Tibial nerve (tissue), 4 donors: ENCODE results near the gene ADK. TPM values are rescaled to one million over a fixed set of nuclear protein-coding genes. Genes with fewer than 3 reads are reported as not detected.
"Not testable (repeated sequence)": the region's sequence is repeated elsewhere in the genome, so short reads cannot be mapped to it uniquely, and the experiment has no call there.

ENCODE experiments used
- DNase-seq, 2 donors: peaks; one replicate each; pipeline ENCODE4 v3.0.0-alpha.2; 2019; ENCODE audit warnings: low spot score in 2 of 2
- H3K27ac ChIP-seq, 4 donors: fragments of 200-600 bp; sonication (generic) in 3 of 4; one replicate each; pipeline ENCODE4 v1.5.1; 2017 to 2019; ENCODE audit warnings: mild to moderate bottlenecking in 1 of 4
- H3K27me3 ChIP-seq, 2 donors: fragments of 200-600 bp; sonication (generic) in 1 of 2; one replicate each; pipeline versions ENCODE4 v1.5.1 to v1.6.0; 2017 to 2019
- H3K36me3 ChIP-seq, 3 donors: fragments of 200-600 bp; sonication (generic); one replicate each; pipeline ENCODE4 v1.5.1; 2018 to 2019
- H3K4me1 ChIP-seq, 4 donors: fragments of 200-600 bp; sonication (generic) in 3 of 4; one replicate each; pipeline ENCODE4 v1.5.1; 2017 to 2019
- H3K4me3 ChIP-seq, 4 donors: fragments of 200-600 bp; sonication (generic) in 3 of 4; one replicate each; pipeline ENCODE4 v1.5.1; 2017 to 2019; ENCODE audit warnings: mild to moderate bottlenecking in 1 of 4, moderate library complexity in 1 of 4
- H3K9me3 ChIP-seq, 4 donors: fragments of 200-600 bp; sonication (generic) in 3 of 4; one replicate each; pipeline ENCODE4 v1.5.1; 2017 to 2019
- EP300 ChIP-seq, 2 donors: sonication (generic); formaldehyde crosslinking; IDR thresholded peaks; one replicate each; pipeline ENCODE4 v1.6.1; 2017; ENCODE audit warnings: antibody characterized with exemption in 2 of 2, mild to moderate bottlenecking in 1 of 2
- POLR2A ChIP-seq, 2 donors: fragments of 450-650 bp; IDR thresholded peaks; one replicate each; pipeline ENCODE4 v1.6.1; 2017; ENCODE audit warnings: antibody characterized with exemption in 2 of 2, mild to moderate bottlenecking in 2 of 2, moderate library complexity in 2 of 2
- WGBS, 2 donors: methylation state at CpG; one replicate each; pipeline ENCODE4 v1.1.5; 2018; 5-methylcytosine and 5-hydroxymethylcytosine counted together
- total RNA-seq, 4 donors: library from RNA; depleted of rRNA; stranded (reverse); fragments of >200 nt; gene quantifications; one replicate each; pipeline ENCODE4 v1.1.0, GENCODE V29; 2016
- TF ChIP-seq, protein P1 (sequence below), 5 experiments: fragments of 200-600 bp in 3 of 5; fragments of 450-650 bp in 2 of 5; sonication (generic) in 3 of 5; IDR thresholded peaks; one replicate each; pipeline ENCODE4 v1.5.1; 2016 to 2019; ENCODE audit warnings: antibody characterized with exemption in 5 of 5, mild to moderate bottlenecking in 3 of 5, moderate library complexity in 2 of 5

Gene ADK
- total RNA-seq, 4 donors from 2014 or later, result 28.2 to 50.9 (median 34.0) TPM

- WGBS, 2 donors, result 15 to 23% methylated on average over 1 of the region's 1 CpG
- TF ChIP-seq EP300 (IDR thresholded peaks at IDR 0.05), result no peak
- TF ChIP-seq, protein P1, sequence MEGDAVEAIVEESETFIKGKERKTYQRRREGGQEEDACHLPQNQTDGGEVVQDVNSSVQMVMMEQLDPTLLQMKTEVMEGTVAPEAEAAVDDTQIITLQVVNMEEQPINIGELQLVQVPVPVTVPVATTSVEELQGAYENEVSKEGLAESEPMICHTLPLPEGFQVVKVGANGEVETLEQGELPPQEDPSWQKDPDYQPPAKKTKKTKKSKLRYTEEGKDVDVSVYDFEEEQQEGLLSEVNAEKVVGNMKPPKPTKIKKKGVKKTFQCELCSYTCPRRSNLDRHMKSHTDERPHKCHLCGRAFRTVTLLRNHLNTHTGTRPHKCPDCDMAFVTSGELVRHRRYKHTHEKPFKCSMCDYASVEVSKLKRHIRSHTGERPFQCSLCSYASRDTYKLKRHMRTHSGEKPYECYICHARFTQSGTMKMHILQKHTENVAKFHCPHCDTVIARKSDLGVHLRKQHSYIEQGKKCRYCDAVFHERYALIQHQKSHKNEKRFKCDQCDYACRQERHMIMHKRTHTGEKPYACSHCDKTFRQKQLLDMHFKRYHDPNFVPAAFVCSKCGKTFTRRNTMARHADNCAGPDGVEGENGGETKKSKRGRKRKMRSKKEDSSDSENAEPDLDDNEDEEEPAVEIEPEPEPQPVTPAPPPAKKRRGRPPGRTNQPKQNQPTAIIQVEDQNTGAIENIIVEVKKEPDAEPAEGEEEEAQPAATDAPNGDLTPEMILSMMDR (IDR thresholded peaks at IDR 0.05), result no peak
- no peak for TF ChIP-seq POLR2A (IDR thresholded peaks at IDR 0.05)
- Histone ChIP-seq H3K4me1 (peaks cover 0 to 7% (median 0%) of the 10 kb centered on the region in 4 donors), H3K9me3 (no peaks in the 10 kb centered on the region), H3K27me3 (no peaks in the 10 kb centered on the region), H3K4me3 (no peak overlapping the region), H3K27ac (peak overlapping the region in 3 of 4 donors; percentile 36 to 72 (median 53)), H3K36me3 (no peaks in the 10 kb centered on the region)
- no peak for DNase-seq
Observed at GRCh38 chr10:74460812-74461211, 309.8 kb downstream of the ADK start.

GRCh38 chr10:74474022-74474713 lies 323.1 kb downstream of the ADK start:
- H3K27ac ChIP-seq, result no peak overlapping the region
- no peak overlapping the region for H3K4me3 ChIP-seq
- WGBS, 2 donors, result 95 to 98% methylated on average over 7 of the region's 7 CpGs
- no peaks in the 10 kb centered on the region for H3K27me3 ChIP-seq
- H3K4me1 ChIP-seq, result no peaks in the 10 kb centered on the region
- H3K36me3 ChIP-seq, result peaks cover 0 to 5% (median 0%) of the 10 kb centered on the region in 3 donors
- DNase-seq, result no peak
- TF ChIP-seq, protein P1 (IDR thresholded peaks at IDR 0.05), result no peak
- TF ChIP-seq EP300 (IDR thresholded peaks at IDR 0.05) (no peak), POLR2A (IDR thresholded peaks at IDR 0.05) (no peak)
- no peaks in the 10 kb centered on the region for H3K9me3 ChIP-seq

DNA sequence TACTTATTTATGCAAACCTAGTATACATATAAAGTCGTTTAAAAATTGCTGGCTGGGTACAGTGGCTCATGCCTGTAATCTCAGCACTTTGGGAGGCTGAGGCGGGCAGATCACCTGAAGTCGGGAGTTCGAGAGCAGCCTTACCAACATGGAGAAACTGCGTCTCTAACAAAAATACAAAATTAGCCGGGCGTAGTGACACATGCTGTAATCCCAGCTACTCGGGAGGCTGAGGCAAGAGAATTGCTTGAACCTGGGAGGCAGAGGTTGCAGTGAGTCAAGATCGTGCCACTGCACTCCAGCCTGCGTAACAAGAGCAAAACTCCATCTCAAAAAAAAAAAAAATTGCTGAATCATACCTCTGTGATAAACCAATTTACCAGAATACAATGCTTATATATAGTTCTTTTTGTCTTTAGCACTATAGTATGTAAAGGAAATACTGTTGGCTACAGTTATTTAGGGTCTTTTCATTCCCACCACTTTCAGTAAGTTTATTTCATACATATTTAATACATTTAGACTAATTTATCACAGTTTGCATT lies 325.2 kb downstream of the ADK start:
- not testable (repeated sequence) for H3K36me3 ChIP-seq, H3K4me3 ChIP-seq, H3K4me1 ChIP-seq, H3K27ac ChIP-seq, DNase-seq, H3K27me3 ChIP-seq, H3K9me3 ChIP-seq
- WGBS, 2 donors, result 93 to 95% methylated on average over 10 of the region's 10 CpGs

GRCh38 chr10:74480778-74481177 lies 329.8 kb downstream of the ADK start:
- WGBS, 2 donors, result 97 to 98% methylated on average over 1 of the region's 1 CpG
- no peaks in the 10 kb centered on the region for H3K27me3 ChIP-seq
- no peak for DNase-seq
- peaks cover 0 to 20% (median 0%) of the 10 kb centered on the region in 3 donors for H3K36me3 ChIP-seq
- H3K9me3 ChIP-seq, result no peaks in the 10 kb centered on the region
- H3K27ac ChIP-seq, result no peak overlapping the region
- H3K4me1 ChIP-seq, result no peaks in the 10 kb centered on the region
- H3K4me3 ChIP-seq, result no peak overlapping the region
- no peak for TF ChIP-seq EP300 (IDR thresholded peaks at IDR 0.05)
- TF ChIP-seq POLR2A (IDR thresholded peaks at IDR 0.05), result no peak
- TF ChIP-seq, protein P1 (IDR thresholded peaks at IDR 0.05), result no peak

GRCh38 chr10:74483356-74483755 lies 332.3 kb downstream of the ADK start:
- no peaks in the 10 kb centered on the region for H3K27me3 ChIP-seq
- TF ChIP-seq EP300 (IDR thresholded peaks at IDR 0.05), result no peak
- no peak for TF ChIP-seq POLR2A (IDR thresholded peaks at IDR 0.05)
- TF ChIP-seq, protein P1 (IDR thresholded peaks at IDR 0.05), result no peak
- H3K4me1 ChIP-seq, result peaks cover 0 to 7% (median 2%) of the 10 kb centered on the region in 4 donors
- no peak for DNase-seq
- peaks cover 0 to 20% (median 0%) of the 10 kb centered on the region in 3 donors for H3K36me3 ChIP-seq
- H3K27ac ChIP-seq, result no peak overlapping the region
- WGBS, 2 donors, result 97 to 99% methylated on average over 3 of the region's 3 CpGs
- H3K4me3 ChIP-seq, result no peak overlapping the region
- no peaks in the 10 kb centered on the region for H3K9me3 ChIP-seq
